Neural cell (in vitro differentiated cells): Measurements from ENCODE around the gene ENO3. TPM values are rescaled to one million over a fixed set of nuclear protein-coding genes. Genes with fewer than 3 reads are reported as not detected.
"Not testable (repeated sequence)": the region's sequence is repeated elsewhere in the genome, so short reads cannot be mapped to it uniquely, and the experiment has no call there.

Experiments
- H2AFZ ChIP-seq: fragments of 200-600, 300-800 bp; sonication (generic), shearing (Covaris generic); 2 replicates; pipeline ENCODE4 v1.6.0; 2014; ENCODE audit warnings: low read depth, mild to moderate bottlenecking, antibody characterized with exemption, low read length, moderate library complexity
- H3F3A ChIP-seq: fragments of 200-600 bp; shearing (Covaris generic); 2 replicates; pipeline ENCODE4 v1.6.1; 2016; ENCODE audit warnings: mild to moderate bottlenecking, moderate library complexity, mixed read lengths, antibody characterized with exemption, low read length; ENCODE audit not compliant: insufficient read depth, poor library complexity, severe bottlenecking
- H3K27ac ChIP-seq: fragments of 200-600, 300-800 bp; sonication (generic), shearing (Covaris generic); 2 replicates; pipeline ENCODE4 v1.5.1; 2014; ENCODE audit warnings: mild to moderate bottlenecking, low read length, moderate library complexity
- H3K27me3 ChIP-seq: fragments of 300-800, 200-600 bp; sonication (generic), shearing (Covaris generic); 2 replicates; pipeline ENCODE4 v1.6.0; 2014; ENCODE audit warnings: mild to moderate bottlenecking, low read depth, low read length, moderate library complexity; ENCODE audit not compliant: insufficient read depth
- H3K36me3 ChIP-seq: fragments of 300-800, 200-600 bp; sonication (generic), shearing (Covaris generic); 2 replicates; pipeline ENCODE4 v1.5.1; 2014; ENCODE audit warnings: mild to moderate bottlenecking, antibody characterized with exemption, low read length, moderate library complexity; ENCODE audit not compliant: insufficient read depth
- H3K4me2 ChIP-seq: fragments of 300-800, 200-600 bp; sonication (generic), shearing (Covaris generic); 2 replicates; pipeline ENCODE4 v1.6.0; 2014; ENCODE audit warnings: mild to moderate bottlenecking, low read length
- H3K4me3 ChIP-seq: fragments of 300-800, 200-600 bp; sonication (generic), shearing (Covaris generic); 2 replicates; pipeline ENCODE4 v1.5.1; 2014; ENCODE audit warnings: mild to moderate bottlenecking, low read length, moderate library complexity
- H3K79me2 ChIP-seq: fragments of 200-600 bp; shearing (Covaris generic); replicated peaks from 2 replicates; pipeline ENCODE4 v1.6.0; 2014; ENCODE audit warnings: mild to moderate bottlenecking, low read length, moderate library complexity; ENCODE audit not compliant: insufficient read depth
- H3K9ac ChIP-seq: fragments of 300-800, 200-600 bp; sonication (generic), shearing (Covaris generic); 2 replicates; pipeline ENCODE4 v1.6.1; 2016; ENCODE audit warnings: mild to moderate bottlenecking, low read length, mixed read lengths
- H3K9me2 ChIP-seq: fragments of 200-600 bp; shearing (Covaris generic); 2 replicates; pipeline ENCODE4 v1.6.1; 2016; ENCODE audit warnings: mild to moderate bottlenecking, low read length, mixed read lengths; ENCODE audit not compliant: insufficient read depth
- H3K9me3 ChIP-seq: fragments of 200-600, 300-800 bp; sonication (generic), shearing (Covaris generic); 2 replicates; pipeline ENCODE4 v1.6.1; 2016; ENCODE audit warnings: mild to moderate bottlenecking, mixed run types, low read length, moderate library complexity, mixed read lengths
- H4K20me1 ChIP-seq: fragments of 200-600 bp; shearing (Covaris generic); 2 replicates; pipeline ENCODE4 v1.6.1; 2016; ENCODE audit warnings: mild to moderate bottlenecking, mixed run types; ENCODE audit not compliant: insufficient read depth
- CTCF ChIP-seq: fragments of 450-650 bp; IDR thresholded peaks from 2 replicates; pipeline ENCODE4 v1.5.1; 2014; ENCODE audit warnings: antibody characterized with exemption, mild to moderate bottlenecking, moderate library complexity; ENCODE audit not compliant: poor library complexity, severe bottlenecking
- EP300 ChIP-seq: fragments of 450-650 bp; conservative IDR thresholded peaks from 2 replicates; pipeline ENCODE4 v1.6.1; 2014; ENCODE audit warnings: antibody characterized with exemption, mild to moderate bottlenecking, moderate library complexity; ENCODE audit not compliant: poor library complexity, severe bottlenecking
- EZH2 ChIP-seq: fragments of 200-600, 300-800 bp; shearing (Covaris generic), sonication (generic); IDR thresholded peaks from 2 replicates; pipeline ENCODE4 v1.6.1; 2014; ENCODE audit warnings: antibody characterized with exemption, low read length, borderline replicate concordance, mild to moderate bottlenecking; ENCODE audit not compliant: insufficient read depth, poor library complexity, severe bottlenecking
- MXI1 ChIP-seq: fragments of 450-650 bp; conservative IDR thresholded peaks from 2 replicates; pipeline ENCODE4 v1.6.1; 2014; ENCODE audit warnings: antibody characterized with exemption, mild to moderate bottlenecking; ENCODE audit not compliant: poor library complexity, severe bottlenecking
- POLR2AphosphoS5 ChIP-seq: IDR thresholded peaks from 2 replicates; pipeline ENCODE4 v1.6.1; 2012
- RAD21 ChIP-seq: fragments of 450-650 bp; conservative IDR thresholded peaks from 2 replicates; pipeline ENCODE4 v1.6.1; 2014; ENCODE audit warnings: antibody characterized with exemption, mild to moderate bottlenecking, moderate library complexity
- SMC3 ChIP-seq: fragments of 450-650 bp; conservative IDR thresholded peaks from 2 replicates; pipeline ENCODE4 v1.6.1; 2014; ENCODE audit warnings: antibody characterized with exemption, mild to moderate bottlenecking, moderate library complexity; ENCODE audit not compliant: poor library complexity
- TAF1 ChIP-seq: IDR thresholded peaks from 2 replicates; pipeline ENCODE4 v1.6.1; 2012; ENCODE audit warnings: low read depth
- polyA plus RNA-seq: library from polyadenylated mRNA; depleted of rRNA; stranded (reverse); fragments of >200 nt; gene quantifications from 2 replicates; pipeline ENCODE4 v1.2.3, GENCODE V29; 2014
- TF ChIP-seq, protein P1 (sequence below): IDR thresholded peaks from 2 replicates; pipeline ENCODE4 v1.6.1; 2012; ENCODE audit warnings: borderline replicate concordance

The ENO3 gene
- polyA plus RNA-seq, 1 donor from 2014 or later, result 2.3 TPM

- Histone ChIP-seq H3K4me2 (no peak overlapping the region), H2AFZ (no peak overlapping the region), H3K9me2 (no peaks in the 10 kb centered on the region), H3K9me3 (no peaks in the 10 kb centered on the region), H3K27ac (no peak overlapping the region), H3K36me3 (no peaks in the 10 kb centered on the region), H3F3A (no peaks in the 10 kb centered on the region), H3K27me3 (no peaks in the 10 kb centered on the region), H3K79me2 (no peaks in the 10 kb centered on the region), H4K20me1 (no peaks in the 10 kb centered on the region), H3K9ac (no peak overlapping the region), H3K4me3 (no peak overlapping the region)
- no peak for TF ChIP-seq EP300
- no peak for TF ChIP-seq CTCF
- TF ChIP-seq, protein P1, sequence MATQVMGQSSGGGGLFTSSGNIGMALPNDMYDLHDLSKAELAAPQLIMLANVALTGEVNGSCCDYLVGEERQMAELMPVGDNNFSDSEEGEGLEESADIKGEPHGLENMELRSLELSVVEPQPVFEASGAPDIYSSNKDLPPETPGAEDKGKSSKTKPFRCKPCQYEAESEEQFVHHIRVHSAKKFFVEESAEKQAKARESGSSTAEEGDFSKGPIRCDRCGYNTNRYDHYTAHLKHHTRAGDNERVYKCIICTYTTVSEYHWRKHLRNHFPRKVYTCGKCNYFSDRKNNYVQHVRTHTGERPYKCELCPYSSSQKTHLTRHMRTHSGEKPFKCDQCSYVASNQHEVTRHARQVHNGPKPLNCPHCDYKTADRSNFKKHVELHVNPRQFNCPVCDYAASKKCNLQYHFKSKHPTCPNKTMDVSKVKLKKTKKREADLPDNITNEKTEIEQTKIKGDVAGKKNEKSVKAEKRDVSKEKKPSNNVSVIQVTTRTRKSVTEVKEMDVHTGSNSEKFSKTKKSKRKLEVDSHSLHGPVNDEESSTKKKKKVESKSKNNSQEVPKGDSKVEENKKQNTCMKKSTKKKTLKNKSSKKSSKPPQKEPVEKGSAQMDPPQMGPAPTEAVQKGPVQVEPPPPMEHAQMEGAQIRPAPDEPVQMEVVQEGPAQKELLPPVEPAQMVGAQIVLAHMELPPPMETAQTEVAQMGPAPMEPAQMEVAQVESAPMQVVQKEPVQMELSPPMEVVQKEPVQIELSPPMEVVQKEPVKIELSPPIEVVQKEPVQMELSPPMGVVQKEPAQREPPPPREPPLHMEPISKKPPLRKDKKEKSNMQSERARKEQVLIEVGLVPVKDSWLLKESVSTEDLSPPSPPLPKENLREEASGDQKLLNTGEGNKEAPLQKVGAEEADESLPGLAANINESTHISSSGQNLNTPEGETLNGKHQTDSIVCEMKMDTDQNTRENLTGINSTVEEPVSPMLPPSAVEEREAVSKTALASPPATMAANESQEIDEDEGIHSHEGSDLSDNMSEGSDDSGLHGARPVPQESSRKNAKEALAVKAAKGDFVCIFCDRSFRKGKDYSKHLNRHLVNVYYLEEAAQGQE, result no peak
- TF ChIP-seq POLR2AphosphoS5, result no peak
- TF ChIP-seq TAF1, result no peak
- TF ChIP-seq MXI1, result no peak
- TF ChIP-seq RAD21, result no peak
- no peak for TF ChIP-seq SMC3
- no peak for TF ChIP-seq EZH2
These were observed 36.9 kb upstream of the ENO3 start for GRCh38 chr17:4913994-4914393.

GRCh38 chr17:4914551-4914950 is 36.4 kb upstream of the ENO3 start:
- H3K9me3 ChIP-seq, H4K20me1 ChIP-seq, H3K36me3 ChIP-seq, H3F3A ChIP-seq, H3K4me2 ChIP-seq, H3K4me3 ChIP-seq, H3K27ac ChIP-seq, H3K9ac ChIP-seq, H3K79me2 ChIP-seq, H3K9me2 ChIP-seq, H2AFZ ChIP-seq, H3K27me3 ChIP-seq: not testable (repeated sequence)

GRCh38 chr17:4919511-4920047 is 31.3 kb upstream of the ENO3 start:
- Histone ChIP-seq H4K20me1 (no peaks in the 10 kb centered on the region), H3K9me2 (no peaks in the 10 kb centered on the region), H3K27me3 (no peaks in the 10 kb centered on the region), H3K79me2 (no peaks in the 10 kb centered on the region), H3K4me3 (no peak overlapping the region), H3K9ac (no peak overlapping the region), H3K36me3 (no peaks in the 10 kb centered on the region), H3K27ac (no peak overlapping the region), H3F3A (no peaks in the 10 kb centered on the region), H3K9me3 (no peaks in the 10 kb centered on the region), H2AFZ (no peak overlapping the region), H3K4me2 (no peak overlapping the region)
- TF ChIP-seq MXI1, result no peak
- TF ChIP-seq SMC3, result no peak
- no peak for TF ChIP-seq EZH2
- TF ChIP-seq EP300, result no peak
- TF ChIP-seq TAF1, result no peak
- no peak for TF ChIP-seq RAD21
- TF ChIP-seq CTCF, result no peak
- TF ChIP-seq, protein P1, result no peak
- no peak for TF ChIP-seq POLR2AphosphoS5
